HepG2 (cell line): ENCODE data around the gene ZDHHC14. TPM values are rescaled to one million over a fixed set of nuclear protein-coding genes. Genes with fewer than 3 reads are reported as not detected.

Source experiments
- BHLHE40 ChIP-seq: IDR thresholded peaks from 2 replicates; pipeline ENCODE4 v1.6.1; 2011; ENCODE audit warnings: low read length, improper control_type of control experiment
- CENPT ChIP-seq: sonication (generic); formaldehyde crosslinking; IDR thresholded peaks from 2 replicates; pipeline ENCODE4 v1.8.0; 2022; ENCODE audit warnings: low read depth, mild to moderate bottlenecking, moderate library complexity, missing genetic modification reagents
- MIER3 ChIP-seq: IDR thresholded peaks from 2 replicates; pipeline ENCODE4 v1.6.1; 2016; ENCODE audit warnings: missing compliant biosample characterization, borderline replicate concordance
- MTA3 ChIP-seq: sonication (generic); formaldehyde crosslinking; IDR thresholded peaks from 2 replicates; pipeline ENCODE4 v1.4.0; 2020; ENCODE audit warnings: missing genetic modification reagents
- PBX3 ChIP-seq: sonication (generic); formaldehyde crosslinking; IDR thresholded peaks from 2 replicates; pipeline ENCODE4 v1.8.1; 2023; ENCODE audit warnings: missing genetic modification reagents, inconsistent platforms, borderline replicate concordance
- PLRG1 ChIP-seq: fragments of 450-650 bp; conservative IDR thresholded peaks from 2 replicates; pipeline ENCODE4 v1.6.1; 2016
- RARA ChIP-seq: IDR thresholded peaks from 2 replicates; pipeline ENCODE4 v1.6.1; 2016; ENCODE audit warnings: missing genetic modification reagents, missing compliant biosample characterization
- SP5 ChIP-seq: IDR thresholded peaks from 2 replicates; pipeline ENCODE4 v1.6.1; 2016; ENCODE audit warnings: low read depth, borderline replicate concordance
- SRSF4 ChIP-seq: fragments of 200-400 bp; formaldehyde crosslinking; IDR thresholded peaks from one replicate; pipeline ENCODE4 v1.6.1; 2018; ENCODE audit warnings: mild to moderate bottlenecking, low read depth, low read length, moderate library complexity; ENCODE audit not compliant: poor library complexity, severe bottlenecking
- STAG1 ChIP-seq: sonication (generic); formaldehyde crosslinking; IDR thresholded peaks from 2 replicates; pipeline ENCODE4 v1.4.0; 2020; ENCODE audit warnings: missing genetic modification reagents
- ZBTB46 ChIP-seq: sonication (generic); formaldehyde crosslinking; IDR thresholded peaks from 2 replicates; pipeline ENCODE4 v1.4.0; 2020; ENCODE audit warnings: mild to moderate bottlenecking, missing genetic modification reagents, borderline replicate concordance
- ZNF329 ChIP-seq: sonication (generic); formaldehyde crosslinking; IDR thresholded peaks from 2 replicates; pipeline ENCODE4 v1.9.0; 2021; ENCODE audit warnings: low read depth, mild to moderate bottlenecking, missing genetic modification reagents
- ZNF350 ChIP-seq: sonication (generic); formaldehyde crosslinking; IDR thresholded peaks from 2 replicates; pipeline ENCODE4 v1.4.0; 2020; ENCODE audit warnings: mild to moderate bottlenecking, low read depth, missing genetic modification reagents, borderline replicate concordance
- ZNF510 ChIP-seq: sonication (generic); formaldehyde crosslinking; IDR thresholded peaks from 2 replicates; pipeline ENCODE4 v1.4.0; 2020; ENCODE audit warnings: low read depth, mild to moderate bottlenecking, missing genetic modification reagents
- ZNF567 ChIP-seq: sonication (generic); formaldehyde crosslinking; IDR thresholded peaks from 2 replicates; pipeline ENCODE4 v1.8.1; 2023; ENCODE audit warnings: mild to moderate bottlenecking, missing genetic modification reagents, borderline replicate concordance
- polyA plus RNA-seq, 8 experiments: library from polyadenylated mRNA; depleted of rRNA in 3 of 8; stranded (reverse) in 7 of 8; unstranded in 1 of 8; fragments of >200 nt; fragmentation: Illumina TruSeq in 4 of 8; extraction: Trizol in 4 of 8; gene quantifications; 2 replicates each; pipeline versions ENCODE4 v1.2.1 to v1.2.3, GENCODE V29; 2011 to 2016; ENCODE audit warnings: low read depth in 4 of 8, missing spikeins in 1 of 8, mixed read lengths in 1 of 8; ENCODE audit not compliant: insufficient read depth in 1 of 8
- total RNA-seq, 5 experiments: library from RNA; depleted of rRNA; stranded (reverse); fragments of >200 nt; fragmentation: Illumina TruSeq; extraction: Trizol; gene quantifications; 2 replicates each; pipeline ENCODE4 v1.2.3, GENCODE V29; 2016; ENCODE audit warnings: low read depth in 1 of 5
- TF ChIP-seq, protein P1 (sequence below): fragments of 450-650 bp; IDR thresholded peaks from 2 replicates; pipeline ENCODE4 v1.6.1; 2016
- TF ChIP-seq, protein P2 (sequence below), 2 experiments: fragments of 450-650 bp in 1 of 2; sonication (generic) in 1 of 2; formaldehyde crosslinking; IDR thresholded peaks; 2 replicates each; pipeline versions ENCODE4 v1.5.0 to v1.8.0; 2020 to 2022; ENCODE audit warnings: mild to moderate bottlenecking in 1 of 2, missing genetic modification reagents in 1 of 2

ZDHHC14 gene
- total and polyA plus RNA-seq, 2 of the 13 experiments (the other 11 are each of a cell fraction or from before 2014, with no cell fraction given) = 3.7 to 9.5 TPM

GRCh38 chr6:157539900-157540752, 159.1 kb downstream of the ZDHHC14 start (continued):
- TF ChIP-seq ZNF350 (CRISPR knock-in tag) (peak; percentile 95), ZNF510 (CRISPR knock-in tag) (no peak), SRSF4 (no peak), ZNF329 (0 out of 2 replicates have a peak, but pooled peaks have one; percentile 40), CENPT (no peak), PLRG1 (no peak), MTA3 (CRISPR knock-in tag) (no peak), MIER3 (CRISPR knock-in tag) (peak; percentile 93), SP5 (CRISPR knock-in tag) (peak; percentile 65), ZNF567 (CRISPR knock-in tag) (peak; percentile 84; the same call in 1 of the 2 replicates), BHLHE40 (no peak), ZBTB46 (CRISPR knock-in tag) (no peak), PBX3 (CRISPR knock-in tag) (no peak), STAG1 (CRISPR knock-in tag) (peak; percentile 55), RARA (CRISPR knock-in tag) (peak; percentile 83)
- TF ChIP-seq, protein P1, sequence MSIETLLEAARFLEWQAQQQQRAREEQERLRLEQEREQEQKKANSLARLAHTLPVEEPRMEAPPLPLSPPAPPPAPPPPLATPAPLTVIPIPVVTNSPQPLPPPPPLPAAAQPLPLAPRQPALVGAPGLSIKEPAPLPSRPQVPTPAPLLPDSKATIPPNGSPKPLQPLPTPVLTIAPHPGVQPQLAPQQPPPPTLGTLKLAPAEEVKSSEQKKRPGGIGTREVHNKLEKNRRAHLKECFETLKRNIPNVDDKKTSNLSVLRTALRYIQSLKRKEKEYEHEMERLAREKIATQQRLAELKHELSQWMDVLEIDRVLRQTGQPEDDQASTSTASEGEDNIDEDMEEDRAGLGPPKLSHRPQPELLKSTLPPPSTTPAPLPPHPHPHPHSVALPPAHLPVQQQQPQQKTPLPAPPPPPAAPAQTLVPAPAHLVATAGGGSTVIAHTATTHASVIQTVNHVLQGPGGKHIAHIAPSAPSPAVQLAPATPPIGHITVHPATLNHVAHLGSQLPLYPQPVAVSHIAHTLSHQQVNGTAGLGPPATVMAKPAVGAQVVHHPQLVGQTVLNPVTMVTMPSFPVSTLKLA = no peak
- TF ChIP-seq, protein P2, sequence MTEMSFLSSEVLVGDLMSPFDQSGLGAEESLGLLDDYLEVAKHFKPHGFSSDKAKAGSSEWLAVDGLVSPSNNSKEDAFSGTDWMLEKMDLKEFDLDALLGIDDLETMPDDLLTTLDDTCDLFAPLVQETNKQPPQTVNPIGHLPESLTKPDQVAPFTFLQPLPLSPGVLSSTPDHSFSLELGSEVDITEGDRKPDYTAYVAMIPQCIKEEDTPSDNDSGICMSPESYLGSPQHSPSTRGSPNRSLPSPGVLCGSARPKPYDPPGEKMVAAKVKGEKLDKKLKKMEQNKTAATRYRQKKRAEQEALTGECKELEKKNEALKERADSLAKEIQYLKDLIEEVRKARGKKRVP (CRISPR knock-in tag; IDR thresholded peaks at IDR 0.05) = peak in 1 of 2 experiments; percentile 72; a peak in 1 of 4 replicates
